ENCODE data around the gene CLEC20A. TPM values are rescaled to one million over a fixed set of nuclear protein-coding genes. Genes with fewer than 3 reads are reported as not detected.

Gene CLEC20A
- total and polyA plus RNA-seq, 2 donors (not counting 1 experiment from before 2014, with no cell fraction given), result 4.9 to 5.2 TPM

DNA sequence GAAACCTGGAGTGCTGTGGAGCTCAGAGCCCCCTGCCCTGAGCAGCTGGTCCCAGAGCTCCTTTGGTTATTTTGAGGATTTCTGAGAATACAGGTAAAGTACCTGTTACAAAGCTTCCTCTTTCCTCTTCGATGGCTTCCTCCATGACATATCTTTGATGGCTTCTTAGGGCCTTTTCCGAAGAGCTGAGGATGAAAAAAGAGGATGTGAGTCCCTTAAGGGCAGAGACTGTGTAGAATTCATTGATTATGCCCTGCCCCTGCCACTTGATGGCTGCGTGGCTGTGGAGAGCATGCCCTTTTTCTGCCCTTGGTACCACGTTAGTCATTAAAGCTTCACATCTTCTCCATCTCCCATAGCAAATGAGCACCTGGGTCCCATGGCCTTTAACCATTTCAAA, 30.4 kb upstream of the CLEC20A start:
- Histone ChIP-seq H3K9me3 (ENCODE audit: control extremely low read depth in 1 of 3, control insufficient read depth in 2 of 3, insufficient read depth in 1 of 3, low read length in 2 of 3) (peaks cover 0 to 4% (median 0%) of the 10 kb centered on the region in 3 donors), H4K20me1 (ENCODE audit: control insufficient read depth, insufficient read depth, low read length, poor library complexity, severe bottlenecking) (no peaks in the 10 kb centered on the region), H3K4me3 (ENCODE audit: control extremely low read depth in 1 of 5, extremely low read depth in 1 of 5, insufficient read depth in 1 of 5, low read depth in 2 of 5, low read length in 4 of 5) (no peak overlapping the region), H3K27ac (ENCODE audit: low read length in 2 of 2) (no peak overlapping the region), H3K79me2 (ENCODE audit: control insufficient read depth, insufficient read depth, low read length) (no peaks in the 10 kb centered on the region), H3K9ac (ENCODE audit: low read length) (no peak overlapping the region), H3K27me3 (replicated peaks in 1 of 4; ENCODE audit: control extremely low read depth in 1 of 4, control insufficient read depth in 3 of 4, insufficient read depth in 4 of 4, low read length in 3 of 4) (no peaks in the 10 kb centered on the region), H3K4me2 (replicated peaks; ENCODE audit: low read depth, low read length, poor library complexity, severe bottlenecking) (no peak overlapping the region), H3K36me3 (replicated peaks in 1 of 2; ENCODE audit: control extremely low read depth in 1 of 2, control insufficient read depth in 1 of 2, extremely low read depth in 1 of 2, insufficient read depth in 2 of 2, low read length in 1 of 2) (no peaks in the 10 kb centered on the region), H3K4me1 (ENCODE audit: control insufficient read depth in 2 of 2, insufficient read depth in 2 of 2, low read length in 2 of 2) (peaks cover 0 to 3% of the 10 kb centered on the region in 2 donors), H2AFZ (ENCODE audit: insufficient read depth, low read depth, low read length, poor library complexity, severe bottlenecking) (no peak overlapping the region)
- peaks cover under 1% of the 10 kb centered on the region for H3K4me1 Mint-ChIP-seq
- no peaks in the 10 kb centered on the region for H3K9me3 Mint-ChIP-seq (ENCODE audit: insufficient read depth)
- ATAC-seq (ENCODE audit: low read depth) (no peak), DNase-seq (no peak)
- 80% methylated on average over 4 of the region's 4 CpGs for WGBS (ENCODE audit: insufficient coverage)
- no peak overlapping the region for H3K27ac Mint-ChIP-seq
- intact Hi-C loops (cut with micrococcal nuclease), result no loop called here
- no peak overlapping the region for H3K4me3 Mint-ChIP-seq
- no peak for TF ChIP-seq EZH2 (IDR thresholded peaks at IDR 0.05; ENCODE audit: borderline replicate concordance, insufficient read depth, low read depth, low read length, poor library complexity, severe bottlenecking)
- no peak for TF ChIP-seq CTCF (IDR thresholded peaks at IDR 0.05)
- CTCF ChIA-PET, result interaction anchor here (0.5 to 18.9 kb wide), 5 partner anchors 27 to 475 kb away, joined by 3 to 594 read pairs (median 3); no protein-coding TSS in a partner anchor
- no peaks in the 10 kb centered on the region for H3K27me3 Mint-ChIP-seq
- POLR2A ChIA-PET, result no interaction called here

- ATAC-seq (ENCODE audit: low read depth), result no peak
- no peak overlapping the region for H3K27ac Mint-ChIP-seq
Measured at GRCh38 chr1:178521241-178521640, 24.5 kb upstream of the CLEC20A start.

More at GRCh38 chr1:178521241-178521640, 24.5 kb upstream of the CLEC20A start:
- 80% methylated on average over 1 of the region's 4 CpGs for WGBS (ENCODE audit: insufficient coverage)
- no peaks in the 10 kb centered on the region for H3K27me3 ChIP-seq (replicated peaks in 1 of 4; ENCODE audit: control extremely low read depth in 1 of 4, control insufficient read depth in 3 of 4, insufficient read depth in 4 of 4, low read length in 3 of 4)
- TF ChIP-seq EZH2 (IDR thresholded peaks at IDR 0.05; ENCODE audit: borderline replicate concordance, insufficient read depth, low read depth, low read length, poor library complexity, severe bottlenecking), result no peak
- TF ChIP-seq CTCF (IDR thresholded peaks at IDR 0.05), result no peak
- Mint-ChIP-seq H3K4me1 (no peaks in the 10 kb centered on the region), H3K27me3 (no peaks in the 10 kb centered on the region), H3K4me3 (no peak overlapping the region), H3K9me3 (ENCODE audit: insufficient read depth) (no peaks in the 10 kb centered on the region)
- H2AFZ ChIP-seq (ENCODE audit: insufficient read depth, low read depth, low read length, poor library complexity, severe bottlenecking), result no peak overlapping the region
- CTCF ChIA-PET, result interaction anchor here (1.5 kb wide), 1 partner anchor 481 kb away, joined by 5 read pairs; no protein-coding TSS in a partner anchor
- H3K9ac ChIP-seq (ENCODE audit: low read length), result no peak overlapping the region
- H3K9me3 ChIP-seq (ENCODE audit: control extremely low read depth in 1 of 3, control insufficient read depth in 2 of 3, insufficient read depth in 1 of 3, low read length in 2 of 3), result peaks cover 0 to 4% (median 0%) of the 10 kb centered on the region in 3 donors
- H3K4me1 ChIP-seq (ENCODE audit: control insufficient read depth in 2 of 2, insufficient read depth in 2 of 2, low read length in 2 of 2), result no peaks in the 10 kb centered on the region
- H3K36me3 ChIP-seq (replicated peaks in 1 of 2; ENCODE audit: control extremely low read depth in 1 of 2, control insufficient read depth in 1 of 2, extremely low read depth in 1 of 2, insufficient read depth in 2 of 2, low read length in 1 of 2), result no peaks in the 10 kb centered on the region
- intact Hi-C loops (cut with micrococcal nuclease), result no loop called here
- H3K79me2 ChIP-seq (ENCODE audit: control insufficient read depth, insufficient read depth, low read length), result no peaks in the 10 kb centered on the region
- H4K20me1 ChIP-seq (ENCODE audit: control insufficient read depth, insufficient read depth, low read length, poor library complexity, severe bottlenecking), result no peaks in the 10 kb centered on the region
- POLR2A ChIA-PET, result no interaction called here
- no peak overlapping the region for H3K27ac ChIP-seq (ENCODE audit: low read length in 2 of 2)
- no peak for DNase-seq
- H3K4me2 ChIP-seq (replicated peaks; ENCODE audit: low read depth, low read length, poor library complexity, severe bottlenecking), result no peak overlapping the region
- no peak overlapping the region for H3K4me3 ChIP-seq (ENCODE audit: control extremely low read depth in 1 of 5, extremely low read depth in 1 of 5, insufficient read depth in 1 of 5, low read depth in 2 of 5, low read length in 4 of 5)
